Stomach (tissue), 4 donors: ENCODE measurements around the gene TAS1R3.

Experiments used
- EP300 ChIP-seq: sonication (generic); formaldehyde crosslinking; IDR thresholded peaks from one replicate; pipeline ENCODE4 v1.6.1; 2017; ENCODE audit warnings: antibody characterized with exemption
- POLR2A ChIP-seq, 4 donors: fragments of 450-650 bp; IDR thresholded peaks; one replicate each; pipeline ENCODE4 v1.6.1; 2016; ENCODE audit warnings: antibody characterized with exemption in 4 of 4, control low read depth in 2 of 4, mild to moderate bottlenecking in 1 of 4, moderate library complexity in 1 of 4
- POLR2AphosphoS5 ChIP-seq, 3 donors: sonication (generic); formaldehyde crosslinking; IDR thresholded peaks; one replicate each; pipeline ENCODE4 v1.6.1; 2016; ENCODE audit warnings: antibody characterized with exemption in 3 of 3
- TF ChIP-seq, protein P1 (sequence below), 7 experiments: fragments of 450-650 bp in 4 of 7; fragments of 200-600 bp in 3 of 7; sonication (generic) in 3 of 7; IDR thresholded peaks; one replicate each; pipeline ENCODE4 v1.5.1; 2016 to 2019; ENCODE audit warnings: antibody characterized with exemption in 7 of 7, control low read depth in 2 of 7, mild to moderate bottlenecking in 1 of 7

DNA sequence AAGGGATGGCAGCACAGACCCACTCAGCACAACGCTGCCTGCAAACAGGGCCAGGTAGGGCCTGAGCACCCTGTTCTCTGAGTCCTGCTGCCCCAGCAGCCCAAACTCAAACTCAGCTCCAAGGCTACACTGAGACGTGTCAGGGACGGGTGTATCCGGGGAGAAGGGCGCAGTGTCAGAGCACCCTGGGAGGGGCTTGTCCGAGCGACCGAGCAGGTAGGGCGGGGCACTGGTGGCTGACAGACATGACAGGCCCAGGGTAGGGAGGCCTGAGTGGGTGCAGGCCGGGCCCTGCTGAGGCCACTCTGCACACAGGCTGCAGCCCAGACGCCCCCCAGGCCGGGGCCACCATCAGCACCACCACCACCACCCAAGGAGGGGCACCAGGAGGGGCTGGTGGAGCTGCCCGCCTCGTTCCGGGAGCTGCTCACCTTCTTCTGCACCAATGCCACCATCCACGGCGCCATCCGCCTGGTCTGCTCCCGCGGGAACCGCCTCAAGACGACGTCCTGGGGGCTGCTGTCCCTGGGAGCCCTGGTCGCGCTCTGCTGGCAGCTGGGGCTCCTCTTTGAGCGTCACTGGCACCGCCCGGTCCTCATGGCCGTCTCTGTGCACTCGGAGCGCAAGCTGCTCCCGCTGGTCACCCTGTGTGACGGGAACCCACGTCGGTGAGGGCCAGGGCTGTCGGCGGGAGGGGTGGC, 45.3 kb upstream of the TAS1R3 start:
- TF ChIP-seq, protein P1, sequence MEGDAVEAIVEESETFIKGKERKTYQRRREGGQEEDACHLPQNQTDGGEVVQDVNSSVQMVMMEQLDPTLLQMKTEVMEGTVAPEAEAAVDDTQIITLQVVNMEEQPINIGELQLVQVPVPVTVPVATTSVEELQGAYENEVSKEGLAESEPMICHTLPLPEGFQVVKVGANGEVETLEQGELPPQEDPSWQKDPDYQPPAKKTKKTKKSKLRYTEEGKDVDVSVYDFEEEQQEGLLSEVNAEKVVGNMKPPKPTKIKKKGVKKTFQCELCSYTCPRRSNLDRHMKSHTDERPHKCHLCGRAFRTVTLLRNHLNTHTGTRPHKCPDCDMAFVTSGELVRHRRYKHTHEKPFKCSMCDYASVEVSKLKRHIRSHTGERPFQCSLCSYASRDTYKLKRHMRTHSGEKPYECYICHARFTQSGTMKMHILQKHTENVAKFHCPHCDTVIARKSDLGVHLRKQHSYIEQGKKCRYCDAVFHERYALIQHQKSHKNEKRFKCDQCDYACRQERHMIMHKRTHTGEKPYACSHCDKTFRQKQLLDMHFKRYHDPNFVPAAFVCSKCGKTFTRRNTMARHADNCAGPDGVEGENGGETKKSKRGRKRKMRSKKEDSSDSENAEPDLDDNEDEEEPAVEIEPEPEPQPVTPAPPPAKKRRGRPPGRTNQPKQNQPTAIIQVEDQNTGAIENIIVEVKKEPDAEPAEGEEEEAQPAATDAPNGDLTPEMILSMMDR (IDR thresholded peaks at IDR 0.05), result no peak
- TF ChIP-seq POLR2A (IDR thresholded peaks at IDR 0.05) (no peak), EP300 (no peak), POLR2AphosphoS5 (IDR thresholded peaks at IDR 0.05) (no peak)
